Breast epithelium (tissue), 4 donors: ENCODE results near the gene MX1. TPM values are rescaled to one million over a fixed set of nuclear protein-coding genes. Genes with fewer than 3 reads are reported as not detected.
A peak's percentile ranks its signal among the peaks of the same experiment; 100 is the strongest.

Source experiments
- DNase-seq, 2 donors: peaks; one replicate each; pipeline ENCODE4 v3.0.0-alpha.2; 2019; ENCODE audit warnings: low spot score in 2 of 2
- H3K27ac ChIP-seq, 2 donors: fragments of 200-600 bp; sonication (generic) in 1 of 2; one replicate each; pipeline ENCODE4 v1.5.1; 2016 to 2019; ENCODE audit warnings: mild to moderate bottlenecking in 1 of 2
- H3K27me3 ChIP-seq, 2 donors: fragments of 200-600 bp; sonication (generic) in 1 of 2; one replicate each; pipeline versions ENCODE4 v1.5.1 to v1.6.0; 2017 to 2019; ENCODE audit warnings: control low read depth in 1 of 2, mild to moderate bottlenecking in 1 of 2
- H3K36me3 ChIP-seq: fragments of 200-600 bp; one replicate; pipeline ENCODE4 v1.5.1; 2019
- H3K4me1 ChIP-seq, 2 donors: fragments of 200-600 bp; sonication (generic); one replicate each; pipeline ENCODE4 v1.5.1; 2016 to 2019; ENCODE audit warnings: control low read depth in 1 of 2
- H3K4me3 ChIP-seq, 3 donors: fragments of 200-600 bp; sonication (generic); 1 replicate in 2 of 3; 2 replicates in 1 of 3; pipeline ENCODE4 v1.5.1; 2016 to 2019; ENCODE audit warnings: mild to moderate bottlenecking in 3 of 3, moderate library complexity in 2 of 3
- H3K9me3 ChIP-seq, 2 donors: fragments of 200-600 bp; sonication (generic) in 1 of 2; one replicate each; pipeline ENCODE4 v1.5.1; 2016 to 2019; ENCODE audit warnings: control low read depth in 1 of 2
- CTCF ChIP-seq, 3 donors: fragments of 450-650 bp; IDR thresholded peaks; one replicate each; pipeline ENCODE4 v1.5.1; 2016 to 2017; ENCODE audit warnings: antibody characterized with exemption in 3 of 3, mild to moderate bottlenecking in 3 of 3, moderate library complexity in 3 of 3
- POLR2A ChIP-seq: fragments of 450-650 bp; IDR thresholded peaks from one replicate; pipeline ENCODE4 v1.6.1; 2016; ENCODE audit warnings: antibody characterized with exemption, mild to moderate bottlenecking, moderate library complexity
- POLR2AphosphoS5 ChIP-seq, 3 donors: sonication (generic); formaldehyde crosslinking; IDR thresholded peaks; one replicate each; pipeline ENCODE4 v1.6.1; 2017; ENCODE audit warnings: antibody characterized with exemption in 3 of 3
- intact Hi-C: fragments of 100-400 bp; cut with DNase I; formaldehyde crosslinking; loops from one replicate; pipeline ENCODE4 v1.15.1; 2023; ENCODE audit warnings: low total_unique reads
- total RNA-seq, 3 donors: library from RNA; depleted of rRNA; stranded (reverse); fragments of >200 nt; gene quantifications; one replicate each; pipeline ENCODE4 v1.1.0, GENCODE V29; 2016

Gene MX1
- total RNA-seq, 3 donors from 2014 or later: 13.4 to 23.1 (median 21.8) TPM

- Histone ChIP-seq H3K36me3 (no peaks in the 10 kb centered on the region), H3K4me1 (no peaks in the 10 kb centered on the region), H3K27ac (peak overlapping the region; percentile 53 to 81), H3K4me3 (no peak overlapping the region), H3K9me3 (no peaks in the 10 kb centered on the region), H3K27me3 (no peaks in the 10 kb centered on the region)
- DNase-seq: peak; percentile 74 to 79
- intact Hi-C loops: no loop called here
- TF ChIP-seq POLR2A (no peak), CTCF (IDR thresholded peaks at IDR 0.05) (no peak), POLR2AphosphoS5 (IDR thresholded peaks at IDR 0.05) (no peak)
Measured at GRCh38 chr21:41396558-41397075, 29.4 kb upstream of the MX1 start.

- intact Hi-C loops: no loop called here
- DNase-seq: no peak
- TF ChIP-seq POLR2AphosphoS5 (IDR thresholded peaks at IDR 0.05) (no peak), CTCF (IDR thresholded peaks at IDR 0.05) (no peak), POLR2A (no peak)
Measured at GRCh38 chr21:41397471-41397891, 28.6 kb upstream of the MX1 start.

GRCh38 chr21:41398251-41398650, 27.8 kb upstream of the MX1 start:
- no peaks in the 10 kb centered on the region for H3K36me3 ChIP-seq
- intact Hi-C loops: no loop called here

More at GRCh38 chr21:41397471-41397891, 28.6 kb upstream of the MX1 start:
- Histone ChIP-seq H3K9me3 (no peaks in the 10 kb centered on the region), H3K36me3 (no peaks in the 10 kb centered on the region), H3K27ac (peak overlapping the region; percentile 53 to 81), H3K4me3 (no peak overlapping the region), H3K27me3 (no peaks in the 10 kb centered on the region), H3K4me1 (no peaks in the 10 kb centered on the region)

GRCh38 chr21:41398831-41399230, 27.2 kb upstream of the MX1 start:
- DNase-seq: no peak
- Histone ChIP-seq H3K4me3 (no peak overlapping the region), H3K9me3 (no peaks in the 10 kb centered on the region), H3K36me3 (no peaks in the 10 kb centered on the region), H3K27ac (no peak overlapping the region), H3K27me3 (no peaks in the 10 kb centered on the region), H3K4me1 (no peaks in the 10 kb centered on the region)
- TF ChIP-seq POLR2AphosphoS5 (IDR thresholded peaks at IDR 0.05): no peak
- TF ChIP-seq POLR2A: no peak
- no peak for TF ChIP-seq CTCF (IDR thresholded peaks at IDR 0.05)
- intact Hi-C loops: no loop called here

More at GRCh38 chr21:41398251-41398650, 27.8 kb upstream of the MX1 start:
- H3K9me3 ChIP-seq: no peaks in the 10 kb centered on the region
- H3K4me3 ChIP-seq: no peak overlapping the region
- no peak for DNase-seq
- no peak for TF ChIP-seq POLR2A
- TF ChIP-seq POLR2AphosphoS5 (IDR thresholded peaks at IDR 0.05): no peak
- TF ChIP-seq CTCF (IDR thresholded peaks at IDR 0.05): no peak
- H3K27ac ChIP-seq: peak overlapping the region in 1 of 2 donors; percentile 53
- no peaks in the 10 kb centered on the region for H3K27me3 ChIP-seq
- no peaks in the 10 kb centered on the region for H3K4me1 ChIP-seq

GRCh38 chr21:41399246-41399800, 26.7 kb upstream of the MX1 start:
- Histone ChIP-seq H3K9me3 (no peaks in the 10 kb centered on the region), H3K4me1 (no peaks in the 10 kb centered on the region), H3K27me3 (no peaks in the 10 kb centered on the region), H3K4me3 (no peak overlapping the region), H3K27ac (no peak overlapping the region), H3K36me3 (no peaks in the 10 kb centered on the region)
- TF ChIP-seq POLR2AphosphoS5 (IDR thresholded peaks at IDR 0.05): no peak
- no peak for TF ChIP-seq POLR2A
- TF ChIP-seq CTCF (IDR thresholded peaks at IDR 0.05): no peak
- intact Hi-C loops: no loop called here
- DNase-seq: no peak
